Gastroesophageal sphincter (tissue), 3 donors: ENCODE data around the gene CARD9.

Experiments used
- CTCF ChIP-seq, 4 experiments: fragments of 200-600 bp in 2 of 4; fragments of 450-650 bp in 2 of 4; sonication (generic) in 1 of 4; IDR thresholded peaks; one replicate each; pipeline ENCODE4 v1.5.1; 2017 to 2019; ENCODE audit warnings: antibody characterized with exemption in 4 of 4, mild to moderate bottlenecking in 2 of 4, moderate library complexity in 2 of 4
- EP300 ChIP-seq: sonication (generic); formaldehyde crosslinking; IDR thresholded peaks from one replicate; pipeline ENCODE4 v1.6.1; 2017; ENCODE audit warnings: antibody characterized with exemption, mild to moderate bottlenecking
- POLR2A ChIP-seq, 2 donors: fragments of 450-650 bp; IDR thresholded peaks; one replicate each; pipeline ENCODE4 v1.6.1; 2017; ENCODE audit warnings: antibody characterized with exemption in 2 of 2, mild to moderate bottlenecking in 2 of 2, moderate library complexity in 1 of 2
- POLR2AphosphoS5 ChIP-seq: sonication (generic); formaldehyde crosslinking; IDR thresholded peaks from one replicate; pipeline ENCODE4 v1.6.1; 2017; ENCODE audit warnings: antibody characterized with exemption

DNA sequence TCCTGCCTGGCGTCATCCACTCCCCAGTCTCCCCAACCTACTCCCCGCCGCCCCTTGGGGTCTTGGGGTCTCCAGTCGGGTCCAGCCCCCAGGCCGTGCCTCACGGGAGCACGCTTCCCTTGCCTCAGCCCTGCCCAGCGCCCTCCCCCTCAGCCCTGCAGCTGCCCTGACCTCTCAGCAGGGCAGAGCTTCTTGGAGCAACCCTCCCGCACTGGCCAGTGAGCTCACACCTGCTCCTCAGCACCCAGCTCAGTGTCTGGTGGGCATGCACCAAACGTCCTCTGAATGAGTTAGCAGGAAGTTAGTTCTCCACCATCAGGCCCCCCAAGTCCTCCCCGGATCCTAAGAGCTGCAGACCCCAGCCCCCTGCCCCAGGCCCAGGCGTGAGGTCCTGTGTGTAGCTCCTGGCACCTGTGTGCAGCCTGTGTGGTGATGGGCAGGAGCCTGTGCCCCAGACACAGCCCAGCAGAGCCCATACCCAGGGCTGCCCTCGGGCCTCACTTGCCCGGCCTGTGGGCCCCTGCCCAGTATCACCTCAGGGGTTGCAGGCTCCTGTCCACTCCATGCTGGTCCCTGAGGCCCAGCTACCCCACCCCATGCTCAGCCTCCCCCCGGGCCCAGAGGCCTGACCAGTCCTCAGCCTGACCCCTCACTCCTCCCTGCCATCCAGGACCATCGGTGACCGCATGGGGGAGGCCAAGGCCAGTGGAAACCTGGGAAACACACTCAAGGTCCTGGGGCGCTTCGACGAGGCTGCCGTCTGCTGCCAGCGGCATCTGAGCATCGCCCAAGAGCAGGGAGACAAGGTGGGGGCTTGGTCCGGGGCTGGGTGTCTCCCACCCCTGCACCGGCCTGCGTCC is 37.9 kb downstream of the CARD9 start:
- TF ChIP-seq CTCF (IDR thresholded peaks at IDR 0.05), result no peak
- TF ChIP-seq EP300, result no peak
- no peak for TF ChIP-seq POLR2A (IDR thresholded peaks at IDR 0.05)
- TF ChIP-seq POLR2AphosphoS5, result no peak
